M059J (cell line): ENCODE data around the gene ALPK1. TPM values are rescaled to one million over a fixed set of nuclear protein-coding genes. Genes with fewer than 3 reads are reported as not detected.
A peak's percentile ranks its signal among the peaks of the same experiment; 100 is the strongest.

ENCODE experiments used
- DNase-seq: peaks from one replicate; pipeline ENCODE4 v3.0.0-alpha.2; 2012; ENCODE audit warnings: low read depth
- total RNA-seq: library from RNA; depleted of rRNA; stranded (reverse); fragments of >200 nt; shearing (Covaris generic); gene quantifications from 2 replicates; pipeline ENCODE4 v1.2.3, GENCODE V29; 2014

The ALPK1 gene
- total RNA-seq, 1 experiment from 2014 or later, result 12.0 TPM

- DNase-seq, result peak; percentile 41
Measured at GRCh38 chr4:112327965-112328733, 31.0 kb downstream of the ALPK1 start.

GRCh38 chr4:112328734-112329130, 31.6 kb downstream of the ALPK1 start:
- no peak for DNase-seq

- no peak for DNase-seq
Measured at GRCh38 chr4:112329672-112330375, 32.7 kb downstream of the ALPK1 start.

GRCh38 chr4:112330921-112331320, 33.8 kb downstream of the ALPK1 start:
- DNase-seq, result no peak

GRCh38 chr4:112332398-112332797, 35.2 kb downstream of the ALPK1 start:
- no peak for DNase-seq

- DNase-seq, result no peak
Measured at GRCh38 chr4:112340023-112340422, 42.9 kb downstream of the ALPK1 start.

- no peak for DNase-seq
Measured at GRCh38 chr4:112341033-112341432, 43.9 kb downstream of the ALPK1 start.

GRCh38 chr4:112343330-112344080, 46.3 kb downstream of the ALPK1 start:
- DNase-seq, result no peak

- peak; percentile 84 for DNase-seq
Measured at GRCh38 chr4:112348488-112349158, 51.5 kb downstream of the ALPK1 start.

- no peak for DNase-seq
Measured at GRCh38 chr4:112352736-112353135, 55.6 kb downstream of the ALPK1 start.

GRCh38 chr4:112355662-112356061, 58.5 kb downstream of the ALPK1 start:
- DNase-seq, result no peak

- DNase-seq, result no peak
Measured at GRCh38 chr4:112357453-112357852, 60.3 kb downstream of the ALPK1 start.

GRCh38 chr4:112357897-112358296, 60.7 kb downstream of the ALPK1 start:
- no peak for DNase-seq

GRCh38 chr4:112358415-112358814, 61.2 kb downstream of the ALPK1 start:
- DNase-seq, result no peak

GRCh38 chr4:112358952-112359749, 62.0 kb downstream of the ALPK1 start:
- no peak for DNase-seq

GRCh38 chr4:112361181-112361791, 64.1 kb downstream of the ALPK1 start:
- peak; percentile 80 for DNase-seq

- DNase-seq, result no peak
Measured at GRCh38 chr4:112370466-112370865, 73.3 kb downstream of the ALPK1 start.

- DNase-seq, result no peak
Measured at GRCh38 chr4:112371361-112371760, 74.2 kb downstream of the ALPK1 start.

GRCh38 chr4:112374850-112375249, 77.7 kb downstream of the ALPK1 start:
- no peak for DNase-seq

- no peak for DNase-seq
Measured at GRCh38 chr4:112377171-112377570, 80.0 kb downstream of the ALPK1 start.
